SK-MEL-5 (cell line): Measurements from ENCODE around the gene ULK1. TPM values are rescaled to one million over a fixed set of nuclear protein-coding genes. Genes with fewer than 3 reads are reported as not detected.

ENCODE experiments used
- DNase-seq: peaks from one replicate; pipeline ENCODE4 v3.0.0-alpha.2; 2016; ENCODE audit warnings: low read depth, low spot score
- in situ Hi-C: cut with HindIII; loops from 2 replicates; pipeline ENCODE4 v1.10.0; 2016; ENCODE audit warnings: low sequenced_read_pairs, high pct_unique_total_duplicates, low pct_unique_long_range_greater_than_20kb
- polyA plus RNA-seq, 2 experiments: library from polyadenylated mRNA; depleted of rRNA; stranded (reverse); fragments of >200 nt; gene quantifications; 2 replicates each; pipeline ENCODE4 v1.2.3, GENCODE V29; 2015
- total RNA-seq: library from RNA; depleted of rRNA; stranded (reverse); fragments of >200 nt; shearing (Covaris generic); gene quantifications from 2 replicates; pipeline ENCODE4 v1.2.3, GENCODE V29; 2014; rRNA removed

The ULK1 gene
- 1.7 and 2.1 TPM in 2 replicates for total RNA-seq
- polyA plus RNA-seq (2015; cell fraction: cytosol; rRNA removed): 24.5 and 35.3 TPM in 2 replicates
- polyA plus RNA-seq (2015; cell fraction: nucleus; rRNA removed): 96.7 and 131 TPM in 2 replicates

- peak; percentile 87 for DNase-seq
- in situ Hi-C loops: no loop called here
Measured at GRCh38 chr12:131894313-131894860, at the start of gene ULK1. Gene ULK1 (plus strand): TSS chr12:131894622. CDS start chr12:131895002, 380 bp downstream.

- DNase-seq: no peak
- in situ Hi-C loops: no loop called here
Measured at GRCh38 chr12:131844656-131845055, 49.8 kb upstream of the ULK1 start.

- in situ Hi-C loops: no loop called here
- no peak for DNase-seq
Measured at GRCh38 chr12:131845121-131845520, 49.3 kb upstream of the ULK1 start.

- in situ Hi-C loops: no loop called here
- DNase-seq: no peak
Measured at GRCh38 chr12:131847456-131847855, 47.0 kb upstream of the ULK1 start.

GRCh38 chr12:131848753-131849152, 45.7 kb upstream of the ULK1 start:
- in situ Hi-C loops: no loop called here
- DNase-seq: no peak

GRCh38 chr12:131849700-131850553, 44.5 kb upstream of the ULK1 start:
- in situ Hi-C loops: no loop called here
- no peak for DNase-seq

- DNase-seq: no peak
- in situ Hi-C loops: no loop called here
Measured at GRCh38 chr12:131850856-131851559, 43.4 kb upstream of the ULK1 start.

GRCh38 chr12:131851741-131852550, 42.5 kb upstream of the ULK1 start:
- in situ Hi-C loops: no loop called here
- DNase-seq: no peak

GRCh38 chr12:131852551-131853299, 41.7 kb upstream of the ULK1 start:
- in situ Hi-C loops: no loop called here
- no peak for DNase-seq

GRCh38 chr12:131853832-131854797, 40.3 kb upstream of the ULK1 start:
- in situ Hi-C loops: no loop called here
- no peak for DNase-seq

GRCh38 chr12:131854861-131855476, 39.5 kb upstream of the ULK1 start:
- no peak for DNase-seq
- in situ Hi-C loops: no loop called here

GRCh38 chr12:131855521-131856142, 38.8 kb upstream of the ULK1 start:
- in situ Hi-C loops: no loop called here
- no peak for DNase-seq

- DNase-seq: no peak
- in situ Hi-C loops: no loop called here
Measured at GRCh38 chr12:131856366-131857097, 37.9 kb upstream of the ULK1 start.

GRCh38 chr12:131857908-131858850, 36.2 kb upstream of the ULK1 start:
- DNase-seq: no peak
- in situ Hi-C loops: no loop called here
